GM18511 (cell line): ENCODE measurements around the gene UNC13D.
"Not testable (repeated sequence)": the region's sequence is repeated elsewhere in the genome, so short reads cannot be mapped to it uniquely, and the experiment has no call there.

Source experiments
- ATAC-seq: cut with Tn5 transposase; IDR thresholded peaks from one replicate; pipeline ENCODE4 v1.9.1; 2021; ENCODE audit warnings: mild to moderate bottlenecking, moderate library complexity; ENCODE audit not compliant: unreplicated experiment

The UNC13D gene

DNA sequence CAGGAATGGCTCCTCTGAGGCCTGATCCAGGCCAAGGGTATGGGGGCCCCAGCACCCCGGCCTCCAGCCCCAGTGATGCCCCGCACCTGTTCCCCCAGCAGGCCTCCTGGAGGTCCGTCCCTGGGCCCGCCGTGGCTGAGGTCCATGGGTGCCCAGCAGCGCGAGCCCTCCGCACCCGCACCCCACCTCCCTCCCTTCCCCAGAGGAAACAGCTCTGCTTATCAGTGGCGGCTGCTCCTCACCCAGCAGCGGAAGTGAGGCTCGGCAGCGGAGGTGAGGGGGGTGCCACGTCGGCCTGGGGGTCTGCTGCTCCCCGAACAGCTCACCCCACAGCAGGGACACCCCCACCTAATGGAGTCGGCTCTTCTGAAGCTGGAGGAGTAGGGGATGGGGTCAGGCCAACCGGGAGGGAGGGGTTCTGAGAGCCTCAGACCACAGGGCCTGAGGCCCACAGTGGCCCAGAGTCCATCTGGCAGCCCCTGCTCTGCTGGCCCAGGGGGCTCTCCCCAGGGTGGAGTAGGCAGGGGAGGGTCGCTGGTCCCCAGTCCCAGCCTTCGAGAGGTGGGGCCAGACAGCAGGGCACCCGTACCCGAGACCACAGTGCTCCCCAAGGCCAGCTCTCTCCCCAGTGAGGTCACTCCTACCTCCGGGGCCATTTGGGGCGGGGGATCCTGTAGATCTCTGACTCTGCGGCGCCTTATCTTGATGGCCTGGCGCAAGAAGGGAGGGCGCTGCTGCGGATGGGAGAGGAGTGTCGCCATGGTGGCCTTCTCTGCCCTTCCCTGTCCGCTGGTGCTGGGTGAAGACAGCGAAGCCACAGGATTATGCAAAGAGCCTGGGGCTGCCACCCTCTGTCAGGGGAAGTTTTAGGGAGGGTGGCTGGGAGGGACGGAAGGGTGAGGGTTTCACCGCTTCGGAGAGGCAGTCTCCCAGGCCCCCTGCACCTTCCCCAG is at the start of gene UNC13D:
UNC13D (minus strand) TSS at position 828 of the 953 bp plus-strand sequence; CDS start at position 761, 67 bp downstream.
- ATAC-seq, result peak; percentile 20

DNA sequence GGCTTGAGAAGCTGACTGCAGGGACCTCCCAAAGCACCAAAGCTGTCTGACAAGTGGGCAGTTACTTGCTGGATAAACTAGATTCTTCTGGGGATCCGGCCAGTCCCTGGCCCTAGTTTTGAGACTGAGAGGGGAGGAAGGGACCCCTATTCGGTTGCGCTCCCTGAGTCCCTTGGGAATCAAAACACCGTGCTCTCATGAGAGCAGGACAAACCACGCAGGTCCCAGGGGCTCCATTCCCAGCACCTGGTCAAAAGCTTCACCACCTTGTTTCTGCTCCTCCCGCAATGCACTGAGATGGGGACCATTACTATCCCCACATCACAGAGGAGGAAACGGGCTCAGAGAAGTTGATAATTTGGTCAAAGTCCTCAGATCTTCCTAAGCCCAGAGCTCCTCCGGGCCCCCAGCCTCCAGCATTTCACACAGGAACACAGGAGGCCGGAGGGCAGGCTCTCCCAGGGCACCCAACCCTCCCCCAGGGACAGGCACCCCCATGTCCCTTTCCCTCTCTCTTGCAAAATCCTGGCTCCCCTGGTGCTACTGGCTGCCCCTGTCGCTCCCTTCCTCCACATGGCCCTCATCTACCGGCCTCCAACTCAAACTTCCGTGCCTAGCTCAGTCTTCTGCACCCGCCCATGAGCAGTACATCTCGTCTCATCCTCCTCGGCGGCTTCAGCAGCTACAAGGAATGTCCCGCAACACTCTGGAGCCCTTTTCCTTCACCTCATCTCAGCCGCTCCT is 49.3 kb upstream of the UNC13D start:
- ATAC-seq, result no peak

DNA sequence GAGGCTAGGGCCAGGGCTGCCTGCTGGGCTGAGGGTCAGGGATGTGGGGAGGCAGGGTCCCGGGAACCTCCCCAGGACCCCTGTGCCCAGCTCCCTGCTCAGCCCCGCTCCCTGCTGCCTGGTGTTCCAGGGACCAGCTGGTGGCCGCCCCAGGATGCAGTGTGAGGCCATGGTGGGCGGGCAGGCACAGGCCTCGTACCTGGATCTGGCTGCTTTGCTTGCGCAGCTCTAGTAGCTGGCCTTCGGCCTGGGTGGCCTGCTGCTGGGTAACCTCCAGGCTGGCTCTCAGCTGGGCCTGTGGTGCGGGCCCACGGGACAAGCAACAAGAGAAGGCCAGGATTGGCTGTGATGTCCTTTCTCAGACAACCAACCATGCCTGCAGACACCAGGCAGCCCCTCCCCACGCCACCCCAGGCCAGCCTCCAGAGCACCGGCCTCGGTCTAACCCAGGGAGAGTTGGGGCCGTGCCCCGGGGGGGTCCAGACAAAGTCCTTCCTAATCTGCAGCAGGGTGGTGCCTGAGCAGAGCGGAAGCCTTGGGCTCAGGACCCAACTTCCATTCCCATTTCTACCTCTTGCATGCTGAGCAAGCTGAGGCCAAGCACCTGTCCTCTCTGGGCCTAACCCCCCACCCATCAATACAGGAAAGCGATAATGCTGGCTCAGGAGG is 48.5 kb upstream of the UNC13D start:
- no peak for ATAC-seq

DNA sequence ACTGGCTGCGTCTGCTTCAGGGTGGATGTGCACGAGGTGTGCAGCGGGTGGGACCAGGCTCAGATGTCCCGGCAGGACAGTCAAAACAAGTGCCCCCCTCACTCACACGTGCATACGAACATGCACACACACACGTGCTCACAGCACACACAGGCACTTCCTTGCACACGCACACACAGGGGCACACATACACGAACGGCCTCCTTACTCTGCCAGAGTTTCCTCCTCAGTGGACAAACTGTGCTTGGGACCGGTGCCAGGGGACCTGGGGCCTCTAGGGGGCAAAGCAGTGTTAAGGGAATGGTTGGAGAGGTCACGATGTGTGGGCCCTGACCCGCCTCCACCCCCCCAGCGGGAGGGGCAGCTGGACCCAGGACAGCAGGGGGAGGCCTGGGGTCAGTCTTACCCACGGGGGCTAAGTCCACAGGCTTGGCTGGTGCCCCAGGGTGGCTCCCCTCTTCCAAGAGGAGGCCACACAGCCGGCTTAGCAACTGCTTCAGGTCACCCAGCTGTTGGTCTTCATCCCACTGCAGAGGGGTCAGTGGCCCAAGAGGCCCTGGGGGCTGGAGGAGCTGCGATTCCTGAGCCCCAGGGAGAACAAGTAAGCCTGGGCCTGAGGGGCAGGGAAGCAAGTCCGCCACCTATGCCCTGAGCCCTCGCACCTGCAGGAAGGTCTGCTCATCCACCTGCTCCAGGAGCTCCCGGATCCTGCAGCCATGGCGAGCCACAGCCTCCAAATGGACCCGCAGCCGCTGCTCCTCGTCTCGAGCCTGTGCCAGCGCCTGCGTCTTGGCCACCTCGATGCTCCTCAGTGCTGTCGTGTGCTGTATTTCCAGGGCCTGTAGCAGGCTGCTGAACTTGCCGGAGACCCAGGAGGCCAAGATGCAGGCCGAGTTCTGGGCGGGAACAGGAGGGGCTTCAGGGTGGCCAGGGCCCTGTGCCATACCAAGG is 47.7 kb upstream of the UNC13D start:
- no peak for ATAC-seq

DNA sequence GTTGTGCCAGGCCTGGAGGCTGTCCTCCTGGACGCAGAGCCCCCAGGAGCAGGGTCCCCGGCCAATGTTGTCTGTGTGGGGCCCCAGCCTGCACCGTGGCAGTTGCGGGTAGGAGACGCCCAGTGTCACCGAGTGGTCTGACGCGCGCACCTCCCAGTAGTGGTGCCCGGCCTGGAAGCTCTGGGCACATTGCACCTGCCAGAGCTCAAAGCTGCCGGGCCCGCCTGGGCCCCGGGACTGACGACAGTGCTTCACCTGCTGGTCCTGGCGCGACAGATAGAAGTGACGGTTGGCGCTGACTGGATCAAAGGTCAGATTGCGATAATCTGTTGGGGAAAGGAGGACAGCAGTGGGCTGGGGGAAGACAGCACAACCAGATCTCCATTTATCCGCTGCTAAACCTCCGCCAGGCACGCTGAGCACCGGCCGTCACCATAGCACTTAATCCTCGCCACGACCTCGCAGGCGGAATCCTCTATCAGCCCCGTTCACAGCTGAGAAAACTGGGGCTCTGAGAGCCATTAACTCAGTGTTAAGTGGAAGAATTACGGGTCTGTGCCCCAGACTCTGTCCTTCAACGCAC is 46.9 kb upstream of the UNC13D start:
- ATAC-seq, result no peak

DNA sequence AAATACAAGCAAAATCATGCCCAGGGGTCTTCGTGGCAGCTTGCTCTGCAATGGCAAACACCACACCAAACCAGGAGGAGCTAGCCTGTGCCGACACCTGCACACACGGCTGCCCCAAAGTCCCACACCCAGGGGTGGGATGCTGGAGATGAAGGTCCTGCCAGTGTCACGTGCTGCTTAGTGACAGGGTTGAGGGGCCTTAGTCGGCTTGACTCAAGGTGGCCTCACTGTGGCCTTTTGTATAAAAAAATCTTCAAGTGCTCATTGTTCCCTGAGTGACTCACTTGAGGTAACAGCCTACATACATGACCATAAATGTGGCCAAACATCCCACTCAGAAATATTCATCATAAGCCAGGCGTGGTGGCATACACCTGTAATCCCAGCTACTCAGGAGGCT is 45.2 kb upstream of the UNC13D start:
- no peak for ATAC-seq

DNA sequence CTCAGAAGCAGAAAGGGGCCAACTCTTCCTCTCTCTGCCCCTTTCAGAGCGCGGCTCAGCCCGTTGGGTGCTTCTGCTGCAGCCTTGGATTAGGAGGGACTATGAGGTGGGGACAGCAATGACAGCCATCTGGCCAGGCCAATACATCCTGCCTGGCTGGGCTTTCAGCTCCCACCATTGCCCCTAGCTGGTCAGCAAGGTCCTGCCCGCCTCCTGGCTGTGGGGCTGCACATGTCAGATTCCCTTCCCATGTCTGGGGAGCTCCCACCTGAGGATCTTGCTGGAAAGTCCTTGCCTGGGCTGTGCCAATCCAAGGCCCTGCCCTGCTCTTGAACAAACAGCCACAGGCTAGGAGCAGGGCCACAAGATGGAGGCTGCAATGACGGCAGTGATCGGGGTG is 44.3 kb upstream of the UNC13D start:
- ATAC-seq, result no peak

DNA sequence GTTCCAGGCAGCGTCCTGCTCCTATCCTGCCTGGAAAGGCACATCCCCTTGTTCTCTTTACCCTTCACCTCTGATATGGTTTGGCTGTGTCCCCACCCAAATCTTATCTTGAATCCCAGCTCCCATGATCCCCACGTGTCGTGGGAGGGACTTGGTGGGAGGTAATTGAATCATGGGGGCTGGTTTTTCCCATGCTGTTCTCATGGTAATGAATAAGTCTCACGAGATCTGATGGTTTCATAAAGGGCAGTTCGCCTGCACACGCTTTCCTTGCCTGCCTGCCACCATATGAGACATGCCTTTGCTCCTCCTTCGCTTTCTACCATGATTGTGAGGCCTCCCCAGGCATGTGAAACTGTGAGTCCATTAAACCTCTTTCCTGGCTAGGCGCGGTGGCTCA is 41.7 kb upstream of the UNC13D start:
- not testable (repeated sequence) for ATAC-seq

DNA sequence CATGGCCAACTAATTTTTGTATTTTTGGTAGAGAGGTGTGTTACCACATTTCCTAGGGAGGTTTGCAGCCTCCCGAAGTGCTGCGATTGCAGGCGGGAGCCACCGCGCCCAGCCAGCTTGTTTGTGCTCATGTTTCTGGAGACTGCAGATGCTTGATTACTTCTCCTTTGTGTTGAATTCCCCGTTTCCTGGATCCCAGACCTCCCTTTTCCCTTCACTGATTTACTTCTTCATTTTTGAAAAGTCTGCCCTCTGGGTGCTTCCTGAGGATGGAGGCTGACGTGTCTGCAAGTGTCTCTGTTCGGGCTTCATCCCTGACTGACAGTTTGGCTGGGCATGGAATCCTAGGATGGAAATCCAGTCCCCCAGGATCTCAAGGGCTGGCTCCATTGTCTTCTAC is 41.2 kb upstream of the UNC13D start:
- no peak for ATAC-seq

DNA sequence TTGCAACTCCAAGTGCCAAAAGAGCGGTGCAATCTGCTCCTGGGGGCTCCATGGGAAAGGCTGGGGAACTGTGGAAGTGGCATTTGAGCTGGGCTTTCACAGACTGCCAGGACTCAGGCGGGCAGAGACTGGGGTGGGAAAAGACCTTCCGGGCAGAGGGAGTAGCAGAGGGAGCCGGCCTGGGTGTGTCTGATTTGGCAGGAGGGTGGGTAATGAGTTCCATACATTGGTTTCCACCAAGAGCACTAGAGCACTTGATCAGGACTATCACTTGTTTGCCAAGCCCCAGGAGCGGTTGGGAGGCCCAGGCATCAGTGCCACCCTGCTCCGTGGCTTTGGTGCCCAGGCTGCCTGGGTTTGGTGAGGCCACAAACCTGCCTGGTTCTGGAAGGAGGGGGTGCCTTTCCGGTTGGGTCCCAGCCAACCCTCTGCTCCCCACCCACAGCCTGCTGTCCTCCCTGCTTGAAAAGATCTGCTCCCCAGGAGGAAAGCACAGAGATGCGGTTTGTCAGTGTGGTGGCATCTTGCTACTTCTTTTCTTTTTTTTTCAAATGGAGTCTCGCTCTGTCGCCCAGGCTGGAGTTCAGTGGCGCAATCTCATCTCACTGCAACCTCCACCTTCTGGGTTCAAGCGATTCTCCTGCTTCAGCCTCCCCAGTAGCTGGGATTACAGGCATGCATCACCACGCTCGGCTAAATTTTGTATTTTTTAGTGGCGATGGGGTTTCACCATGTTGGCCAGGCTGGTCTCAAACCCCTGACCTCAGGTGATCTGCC is 37.7 kb upstream of the UNC13D start:
- no peak for ATAC-seq

DNA sequence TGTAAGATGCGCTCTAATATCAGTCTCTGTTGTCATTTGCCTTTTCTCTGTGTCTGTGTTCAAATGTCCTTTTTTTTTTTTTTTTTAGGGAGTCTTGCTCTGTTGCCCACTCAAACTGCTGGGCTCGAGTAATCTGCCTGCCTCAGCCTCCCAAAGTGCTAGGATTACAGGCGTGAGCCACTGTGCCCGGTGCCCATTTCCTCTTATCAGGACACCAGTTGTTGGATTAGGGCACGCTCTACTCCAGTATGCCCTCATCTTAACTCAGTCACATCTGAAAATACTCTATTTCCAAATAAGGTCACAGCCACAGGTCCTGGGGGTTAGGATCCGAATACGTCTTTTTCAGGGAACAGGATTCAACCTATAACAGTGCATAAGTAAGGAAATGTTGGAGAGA is 36.1 kb upstream of the UNC13D start:
- no peak for ATAC-seq

DNA sequence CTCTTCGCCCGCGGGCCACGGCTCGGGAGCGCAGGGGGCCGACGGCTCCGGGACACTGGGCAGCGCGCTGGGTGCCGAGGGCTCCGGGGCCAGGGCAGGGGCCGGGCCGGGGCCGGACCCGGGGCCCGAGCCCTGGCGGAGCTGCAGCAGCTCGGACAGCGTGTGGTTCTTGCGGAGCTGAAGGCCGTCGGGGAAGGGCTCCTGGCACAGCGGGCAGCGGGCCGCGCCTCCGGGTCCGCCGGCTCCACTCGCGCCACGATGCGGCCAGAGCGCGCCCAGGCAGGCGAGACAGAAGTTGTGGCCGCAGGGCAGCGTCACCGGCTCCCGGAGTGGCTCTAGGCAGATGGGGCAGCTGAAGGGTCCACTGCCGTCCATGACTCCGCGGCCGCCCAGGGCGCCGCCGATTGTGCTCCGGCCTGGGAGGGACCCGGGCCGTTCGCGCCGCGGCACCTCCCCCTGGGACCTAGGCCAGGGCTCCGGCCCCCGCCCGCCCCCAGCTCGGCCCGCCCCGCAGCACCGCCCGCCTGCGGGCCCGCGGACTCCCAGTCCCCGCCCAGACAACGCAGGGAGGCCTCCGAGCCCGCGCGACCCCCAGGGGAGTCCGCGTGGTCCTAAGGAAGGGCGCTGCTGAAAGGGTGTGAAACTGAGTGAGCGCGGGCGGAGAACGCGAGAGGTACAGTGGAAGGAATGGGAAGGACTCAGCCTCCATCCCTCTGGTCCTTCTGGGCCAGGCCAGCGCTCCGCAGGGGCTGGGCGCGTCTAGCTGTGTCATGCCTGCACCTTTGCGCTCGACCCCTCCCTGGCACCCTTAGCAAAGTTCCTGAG is 34.2 kb upstream of the UNC13D start, which contains the start of gene TRIM47:
TRIM47 (minus strand) TSS at position 408 of the 825 bp plus-strand sequence; CDS start at position 375, 33 bp downstream.
- ATAC-seq, result peak; percentile 28

DNA sequence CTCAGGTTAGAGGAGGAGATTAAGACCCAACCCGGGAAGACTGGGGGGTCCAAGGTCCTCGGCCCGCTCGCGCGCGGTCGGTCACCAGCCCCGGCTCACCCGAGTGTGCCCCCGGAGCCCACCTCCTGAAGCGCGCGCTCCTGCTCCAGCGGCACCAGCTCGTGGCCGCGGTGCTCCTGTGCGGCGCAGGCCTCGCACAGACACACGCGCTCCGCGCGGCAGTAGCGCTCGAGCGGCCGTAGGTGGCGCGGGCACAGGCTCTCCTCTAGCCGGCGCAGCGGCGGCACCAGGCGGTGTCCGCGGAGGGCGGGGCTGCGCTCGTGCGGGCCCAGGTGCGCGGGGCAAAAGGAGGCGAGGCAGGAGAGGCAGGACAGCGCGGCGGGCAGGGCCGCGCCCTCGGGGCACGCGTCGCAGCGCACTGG is 33.6 kb upstream of the UNC13D start:
- peak; percentile 73 for ATAC-seq

DNA sequence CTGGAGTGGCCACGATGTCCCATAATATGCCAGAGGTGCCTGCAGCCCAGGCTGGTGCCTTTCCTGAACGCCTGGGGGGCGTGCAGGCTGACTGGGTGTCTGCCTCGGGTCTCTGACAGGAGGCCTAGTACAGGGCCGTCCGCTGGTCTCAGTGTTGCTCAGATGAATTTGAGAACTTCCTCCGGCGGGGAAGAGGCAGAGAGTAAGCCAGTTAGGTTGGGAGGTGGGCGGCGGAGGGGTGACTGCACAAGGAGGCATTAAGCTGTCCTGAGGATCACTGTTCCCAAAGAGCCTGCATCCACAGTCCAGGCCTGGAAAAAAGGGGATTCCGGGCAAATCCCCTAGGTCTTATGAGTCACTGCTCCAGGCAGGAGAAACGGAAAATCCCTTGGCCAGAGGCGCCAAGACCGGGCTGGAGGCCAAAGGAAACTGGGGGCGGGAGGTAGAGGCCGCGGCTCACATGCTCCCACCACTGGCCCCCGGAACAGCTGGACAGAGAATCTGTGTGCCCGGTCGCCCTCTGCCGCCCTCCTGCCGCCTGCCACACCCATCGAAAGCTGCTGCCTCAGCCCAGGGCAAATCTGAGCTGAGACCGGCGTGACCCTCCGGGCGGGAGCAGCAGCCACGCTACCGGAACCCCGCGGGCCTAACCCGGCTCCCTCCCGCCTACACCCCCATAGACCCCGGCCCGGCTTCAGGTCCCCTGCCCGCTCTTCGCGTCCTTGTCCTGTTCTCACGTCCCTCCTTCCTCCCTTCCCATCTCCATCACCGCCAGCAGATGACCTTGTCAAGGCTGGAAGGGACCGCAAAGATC is 32.9 kb upstream of the UNC13D start:
- peak; percentile 25 for ATAC-seq

DNA sequence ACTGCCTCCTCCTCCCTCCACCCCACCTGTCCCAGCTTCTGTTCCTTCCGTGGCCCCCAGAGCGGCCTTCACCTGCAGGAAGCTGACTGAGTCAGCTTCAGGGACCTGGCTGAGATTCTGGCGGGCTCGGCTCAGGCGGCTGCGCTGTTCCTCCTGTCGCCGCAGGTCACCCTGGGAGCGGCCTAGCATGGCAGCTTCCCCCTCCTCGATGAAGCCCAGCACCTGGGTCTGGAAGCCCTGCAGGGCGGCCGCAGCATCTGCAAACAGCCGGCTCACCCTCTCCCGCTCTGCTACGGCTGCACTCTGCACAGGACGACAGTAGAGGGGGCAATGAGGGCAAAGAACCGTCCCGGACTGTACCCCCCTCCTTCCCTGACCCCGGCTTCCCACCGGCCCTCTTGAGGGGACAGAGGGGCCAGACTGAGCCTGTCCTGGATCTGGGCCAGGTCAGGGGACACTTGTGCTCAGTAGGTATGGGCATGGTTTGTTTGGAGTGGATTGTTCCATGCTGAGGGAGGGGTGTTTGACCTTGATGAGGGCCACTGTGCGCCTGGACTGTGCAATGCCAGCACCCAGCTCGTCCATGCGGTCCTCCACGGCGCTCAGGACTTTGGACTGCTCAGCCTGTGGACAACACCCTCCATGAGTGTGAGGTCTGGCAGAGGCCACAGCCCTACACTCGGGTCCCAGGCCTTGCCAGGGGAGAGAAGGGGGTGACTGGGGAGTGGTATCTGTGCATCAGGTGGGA is 32.2 kb upstream of the UNC13D start:
- ATAC-seq, result no peak

DNA sequence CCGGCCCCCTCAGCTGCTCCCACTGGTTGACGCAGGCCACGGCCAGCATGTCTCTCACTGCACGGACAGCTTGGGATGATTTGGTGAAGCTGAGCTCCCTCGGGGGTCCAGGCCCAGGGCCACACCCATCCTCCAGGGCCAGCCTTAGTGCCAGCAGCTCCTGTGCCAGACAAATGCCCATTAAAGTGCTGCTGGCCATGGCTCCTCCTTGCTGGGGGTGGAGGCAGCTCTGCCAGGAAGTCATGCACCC is 31.7 kb upstream of the UNC13D start:
- no peak for ATAC-seq
